AML-193 (cell line): ENCODE results near the gene MOK.
"Not testable (repeated sequence)": the region's sequence is repeated elsewhere in the genome, so short reads cannot be mapped to it uniquely, and the experiment has no call there.

Experiments
- DNase-seq, 2 experiments: peaks; one replicate each; lab custom pipeline; 2025; lab: John Stamatoyannopoulos, UW

The MOK gene

GRCh38 chr14:102304611-102305506 is at the start of gene MOK:
TSS of gene MOK (minus strand) at chr14:102305164. CDS start at chr14:102304968, 196 bp downstream.
- peak; percentile 93 to 95 for DNase-seq

DNA sequence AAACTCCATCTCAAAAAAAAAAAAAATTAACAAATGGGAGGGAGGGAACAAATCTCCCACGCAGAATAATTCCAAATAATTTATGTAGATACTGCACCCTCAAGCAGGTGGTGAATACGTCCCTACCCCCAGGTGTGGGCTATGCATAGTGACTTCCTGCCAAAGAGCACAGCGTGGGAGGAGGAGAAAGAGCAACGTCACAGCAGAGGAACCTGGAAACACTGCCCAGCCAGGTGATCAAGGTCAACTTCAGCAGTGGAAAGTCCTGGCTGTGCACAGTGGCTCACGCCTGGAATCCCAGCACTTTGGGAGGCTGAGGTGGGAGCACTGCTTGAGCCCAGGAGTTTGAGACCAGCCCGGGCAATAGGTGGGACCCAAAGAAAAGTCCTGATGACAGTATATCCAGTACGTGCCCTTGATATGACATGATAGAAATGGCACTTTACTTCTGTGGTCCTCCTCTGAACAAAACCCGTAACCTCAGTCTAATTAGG is 48.2 kb upstream of the MOK start:
- no peak for DNase-seq

- DNase-seq: no peak
Measured at GRCh38 chr14:102352213-102352612, 47.2 kb upstream of the MOK start.

GRCh38 chr14:102351593-102351992 is 46.6 kb upstream of the MOK start:
- DNase-seq: not testable (repeated sequence)

GRCh38 chr14:102351023-102351422 is 46.1 kb upstream of the MOK start:
- DNase-seq: no peak

GRCh38 chr14:102348376-102348775 is 43.4 kb upstream of the MOK start:
- DNase-seq: no peak

GRCh38 chr14:102346645-102347044 is 41.7 kb upstream of the MOK start:
- no peak for DNase-seq

DNA sequence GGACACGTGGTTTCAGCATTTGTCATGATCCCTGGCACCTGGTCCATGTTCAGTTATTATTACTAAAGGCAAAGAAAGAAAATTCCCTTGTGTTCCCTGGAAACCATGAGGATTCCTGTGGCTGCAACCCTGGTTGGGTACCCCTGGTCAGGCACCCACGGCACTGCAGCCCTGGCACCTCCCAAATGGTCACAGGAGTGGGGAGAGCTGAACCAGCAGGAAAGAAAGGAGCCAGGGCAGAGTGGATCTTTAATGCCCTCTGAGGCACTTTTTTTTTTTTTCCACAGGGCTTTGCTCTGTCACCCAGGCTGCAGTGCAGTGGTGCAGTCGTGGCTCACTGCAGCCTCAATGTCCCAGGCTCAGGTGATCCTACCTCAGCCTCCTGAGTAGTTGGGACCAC is 40.3 kb upstream of the MOK start:
- no peak for DNase-seq

GRCh38 chr14:102344485-102344884 is 39.5 kb upstream of the MOK start:
- no peak for DNase-seq

GRCh38 chr14:102344084-102344483 is 39.1 kb upstream of the MOK start:
- DNase-seq: no peak

DNA sequence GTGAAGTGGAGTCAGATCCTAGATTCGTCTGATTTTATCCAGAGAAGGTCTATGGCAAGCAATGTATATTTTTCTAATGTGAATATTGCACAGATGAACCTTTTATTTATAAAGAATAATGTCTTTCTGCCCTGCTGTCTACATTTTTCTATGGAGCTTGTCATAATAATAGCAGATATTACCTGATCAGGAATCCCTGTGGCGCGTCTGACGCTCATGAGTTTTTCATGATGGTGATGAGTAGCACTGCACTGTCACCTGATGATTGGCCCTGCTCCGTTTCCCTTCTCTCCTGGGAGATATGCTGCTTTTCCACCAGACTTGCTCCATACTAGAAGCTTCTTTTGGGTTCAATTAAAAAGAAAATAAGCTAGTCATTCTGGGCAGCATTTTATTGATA is 37.3 kb upstream of the MOK start:
- no peak for DNase-seq

- no peak for DNase-seq
Measured at GRCh38 chr14:102341566-102341965, 36.6 kb upstream of the MOK start.

- no peak for DNase-seq
Measured at GRCh38 chr14:102338724-102339123, 33.8 kb upstream of the MOK start.

DNA sequence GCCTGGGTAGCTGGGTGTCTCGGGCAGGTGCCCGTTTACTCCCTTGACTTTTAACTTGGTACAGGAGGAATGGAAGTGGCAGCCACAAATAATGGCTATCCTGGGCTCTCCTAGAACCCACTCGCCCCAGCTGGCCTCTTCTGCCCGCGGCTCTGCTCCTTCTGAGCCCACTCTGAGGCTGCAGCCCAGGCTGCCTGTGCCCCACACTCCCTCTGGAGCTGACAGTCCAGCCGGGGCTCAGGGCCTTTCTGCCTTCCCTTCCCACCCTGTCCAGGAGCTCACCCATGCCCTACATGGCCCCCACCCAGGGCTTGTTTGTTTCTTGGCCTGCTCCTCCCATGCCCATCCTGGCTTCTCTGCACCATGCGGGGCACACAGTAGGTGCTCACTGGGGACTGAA is 30.2 kb upstream of the MOK start:
- no peak for DNase-seq

DNA sequence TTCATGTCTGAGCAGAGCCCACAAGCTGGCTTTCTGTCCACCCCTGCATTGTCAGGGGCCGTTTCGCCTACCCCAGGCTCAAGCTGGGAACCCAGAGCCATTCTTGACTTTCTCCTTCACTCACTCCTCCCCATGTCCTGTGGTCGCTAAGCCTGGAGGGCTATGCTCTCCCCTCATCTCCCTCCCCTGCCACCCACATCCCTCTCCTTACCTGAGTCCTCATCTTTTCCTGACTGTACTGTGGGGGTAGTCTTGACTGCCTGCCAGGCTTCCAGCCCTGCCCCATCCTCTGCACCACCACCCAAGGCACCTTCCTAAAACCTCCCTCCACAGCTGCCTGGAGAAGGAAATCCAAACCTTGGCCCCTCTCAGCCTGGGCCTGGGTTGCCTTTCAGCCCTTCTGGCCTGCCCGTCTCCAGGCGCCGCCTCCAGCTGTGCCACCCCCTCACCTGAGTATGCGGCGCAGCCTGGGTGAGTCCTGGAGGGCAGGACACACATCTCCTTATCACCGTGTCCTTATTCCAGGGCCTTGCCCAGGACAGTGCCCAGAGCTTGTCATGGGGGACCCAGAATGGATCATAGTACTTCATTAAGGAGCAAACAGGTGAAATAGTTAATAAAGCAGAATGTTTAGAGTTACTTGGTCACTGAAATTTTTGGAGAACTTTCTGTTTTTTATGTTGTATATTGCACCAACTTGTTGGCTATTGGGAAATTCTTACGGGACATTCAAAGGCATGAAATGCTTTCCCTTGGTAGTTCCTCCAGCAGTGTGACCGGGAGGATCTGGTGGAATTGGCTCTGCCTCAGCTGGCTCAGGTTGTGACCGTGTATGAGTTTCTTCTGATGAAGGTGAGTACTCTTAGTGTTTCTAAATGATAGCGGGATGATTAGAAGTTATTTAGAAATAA is 29.1 kb upstream of the MOK start:
- no peak for DNase-seq

GRCh38 chr14:102333390-102333789 is 28.4 kb upstream of the MOK start:
- no peak for DNase-seq

- no peak for DNase-seq
Measured at GRCh38 chr14:102330806-102331205, 25.8 kb upstream of the MOK start.

- DNase-seq: not testable (repeated sequence)
Measured at GRCh38 chr14:102329381-102329780, 24.4 kb upstream of the MOK start.

DNA sequence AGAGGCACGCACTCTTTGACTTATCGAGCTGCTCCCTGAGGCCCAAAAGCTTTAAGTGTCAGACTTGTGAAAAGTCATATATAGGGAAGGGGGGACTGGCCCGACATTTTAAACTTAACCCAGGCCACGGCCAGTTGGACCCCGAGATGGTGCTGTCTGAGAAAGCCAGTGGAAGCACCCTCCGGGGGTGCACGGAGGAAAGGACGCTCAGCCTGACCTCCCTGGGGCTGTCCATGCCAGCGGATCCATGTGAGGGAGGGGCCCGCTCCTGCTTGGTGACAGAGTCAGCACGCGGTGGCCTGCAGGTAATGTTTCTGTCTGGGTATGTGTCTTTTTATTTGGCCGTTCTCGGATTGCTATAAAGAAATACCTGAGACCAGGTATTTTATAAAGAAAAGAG is 21.6 kb upstream of the MOK start:
- DNase-seq: no peak

GRCh38 chr14:102325791-102326345 is 20.9 kb upstream of the MOK start:
- DNase-seq: no peak

DNA sequence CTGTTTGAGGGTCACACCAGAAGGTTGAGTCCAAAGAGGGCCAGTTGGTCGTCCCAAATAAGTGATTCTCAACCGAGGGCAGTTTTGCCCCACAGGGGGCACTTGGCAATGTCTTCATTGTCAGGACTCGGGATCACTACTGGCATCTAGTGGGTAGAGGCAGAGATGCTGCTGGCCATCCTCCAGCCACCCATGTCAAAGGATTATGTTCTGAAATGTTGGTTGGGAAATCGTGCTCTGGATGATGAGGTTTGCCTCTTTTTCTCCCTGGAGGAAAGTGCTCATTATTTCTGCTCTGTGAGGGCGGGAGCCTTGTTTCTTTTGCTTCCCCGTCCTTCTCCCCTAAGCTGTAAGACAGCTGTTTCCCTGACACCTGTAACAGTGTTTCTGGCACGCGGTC is 18.1 kb upstream of the MOK start:
- peak; percentile 79 to 86 for DNase-seq
